ENCODE measurements around the gene LEFTY1. TPM values are rescaled to one million over a fixed set of nuclear protein-coding genes. Genes with fewer than 3 reads are reported as not detected.
A peak's percentile ranks its signal among the peaks of the same experiment; 100 is the strongest.

LEFTY1 gene
- total RNA-seq (1 to 10 TPM; 1.1 to 1.4 TPM), polyA plus RNA-seq (under 1 TPM; 0.42 to 0.66 TPM)

DNA sequence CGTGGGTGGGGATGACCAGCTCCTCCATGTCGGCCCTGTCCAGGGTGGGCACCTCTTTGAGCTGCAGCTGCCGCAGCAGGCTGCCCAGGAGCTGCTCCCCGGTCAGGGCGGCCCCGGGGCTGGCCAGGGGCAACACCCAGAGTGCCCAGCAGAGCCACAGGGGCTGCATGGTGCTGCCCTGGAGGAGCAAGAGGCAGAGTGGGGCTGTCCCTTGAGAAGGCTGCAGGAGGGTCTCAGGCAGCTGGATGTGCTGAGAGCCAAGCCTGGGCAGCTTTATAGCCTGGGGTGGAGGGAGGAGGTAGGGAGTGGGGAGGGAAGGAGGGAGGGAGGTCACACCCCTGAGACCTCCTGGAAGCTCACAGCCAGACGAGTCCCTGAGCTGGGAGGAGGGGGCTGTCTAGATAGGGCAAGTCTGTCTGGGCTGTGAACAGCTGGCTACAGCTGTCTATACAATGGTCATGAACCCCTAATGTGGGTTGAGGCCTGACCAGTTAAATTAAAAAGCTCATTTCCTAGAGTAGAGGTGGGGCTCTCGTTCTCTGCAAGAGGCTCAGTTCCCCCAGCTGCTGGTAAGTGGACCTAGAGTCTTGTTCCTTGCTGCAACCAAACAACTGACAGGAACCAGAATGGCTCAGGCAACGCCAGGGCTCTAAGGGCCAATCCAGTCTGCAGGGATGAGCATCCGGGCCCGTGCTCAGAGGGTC lies at the start of gene LEFTY1:
Gene LEFTY1, minus strand, starts transcription at position 249 of the 704 bp plus-strand sequence. Its CDS starts 80 bp downstream, at position 169.
- DNase-seq (ENCODE audit: low spot score) = no peak
- WGBS = 80% methylated on average over 11 of the region's 11 CpGs
- no peaks in the 10 kb centered on the region for H3K36me3 ChIP-seq (ENCODE audit: control insufficient read depth in 4 of 4, insufficient read depth in 3 of 4, low read depth in 1 of 4, low read length in 3 of 4)
- H3K27me3 ChIP-seq (ENCODE audit: control insufficient read depth in 4 of 4, insufficient read depth in 4 of 4, low read length in 3 of 4) = no peaks in the 10 kb centered on the region
- no peak within 1 kb of the TSS for H3K4me3 ChIP-seq (ENCODE audit: low read depth in 1 of 3, low read length in 3 of 3)
- TF ChIP-seq HNF4G (IDR thresholded peaks at IDR 0.05) (no peak), JUND (IDR thresholded peaks at IDR 0.05) (no peak), GABPA (IDR thresholded peaks at IDR 0.05 in 1 of 2, conservative IDR thresholded peaks at IDR 0.05 in 1 of 2) (no peak), CTCF (IDR thresholded peaks at IDR 0.05; ENCODE audit: low read depth, low read length, missing input control) (no peak), EGR1 (IDR thresholded peaks at IDR 0.05; ENCODE audit: low read depth in 2 of 2) (no peak), FOXA2 (IDR thresholded peaks at IDR 0.05) (no peak), ATF3 (IDR thresholded peaks at IDR 0.05) (no peak), HNF4A (conservative IDR thresholded peaks at IDR 0.05) (no peak), NR2F2 (IDR thresholded peaks at IDR 0.05) (no peak), ZBTB33 (IDR thresholded peaks at IDR 0.05) (no peak), YY1 (IDR thresholded peaks at IDR 0.05) (no peak), RXRA (IDR thresholded peaks at IDR 0.05) (no peak), SP1 (IDR thresholded peaks at IDR 0.05) (no peak), RAD21 (IDR thresholded peaks at IDR 0.05) (no peak), MAX (IDR thresholded peaks at IDR 0.05) (no peak)
- TF ChIP-seq, protein P1, sequence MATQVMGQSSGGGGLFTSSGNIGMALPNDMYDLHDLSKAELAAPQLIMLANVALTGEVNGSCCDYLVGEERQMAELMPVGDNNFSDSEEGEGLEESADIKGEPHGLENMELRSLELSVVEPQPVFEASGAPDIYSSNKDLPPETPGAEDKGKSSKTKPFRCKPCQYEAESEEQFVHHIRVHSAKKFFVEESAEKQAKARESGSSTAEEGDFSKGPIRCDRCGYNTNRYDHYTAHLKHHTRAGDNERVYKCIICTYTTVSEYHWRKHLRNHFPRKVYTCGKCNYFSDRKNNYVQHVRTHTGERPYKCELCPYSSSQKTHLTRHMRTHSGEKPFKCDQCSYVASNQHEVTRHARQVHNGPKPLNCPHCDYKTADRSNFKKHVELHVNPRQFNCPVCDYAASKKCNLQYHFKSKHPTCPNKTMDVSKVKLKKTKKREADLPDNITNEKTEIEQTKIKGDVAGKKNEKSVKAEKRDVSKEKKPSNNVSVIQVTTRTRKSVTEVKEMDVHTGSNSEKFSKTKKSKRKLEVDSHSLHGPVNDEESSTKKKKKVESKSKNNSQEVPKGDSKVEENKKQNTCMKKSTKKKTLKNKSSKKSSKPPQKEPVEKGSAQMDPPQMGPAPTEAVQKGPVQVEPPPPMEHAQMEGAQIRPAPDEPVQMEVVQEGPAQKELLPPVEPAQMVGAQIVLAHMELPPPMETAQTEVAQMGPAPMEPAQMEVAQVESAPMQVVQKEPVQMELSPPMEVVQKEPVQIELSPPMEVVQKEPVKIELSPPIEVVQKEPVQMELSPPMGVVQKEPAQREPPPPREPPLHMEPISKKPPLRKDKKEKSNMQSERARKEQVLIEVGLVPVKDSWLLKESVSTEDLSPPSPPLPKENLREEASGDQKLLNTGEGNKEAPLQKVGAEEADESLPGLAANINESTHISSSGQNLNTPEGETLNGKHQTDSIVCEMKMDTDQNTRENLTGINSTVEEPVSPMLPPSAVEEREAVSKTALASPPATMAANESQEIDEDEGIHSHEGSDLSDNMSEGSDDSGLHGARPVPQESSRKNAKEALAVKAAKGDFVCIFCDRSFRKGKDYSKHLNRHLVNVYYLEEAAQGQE (IDR thresholded peaks at IDR 0.05) = no peak
- H3K27ac ChIP-seq (ENCODE audit: low read depth in 1 of 2, low read length in 2 of 2) = peak within 1 kb of the TSS; percentile 55 to 64
- no peaks in the 10 kb centered on the region for H3K9me3 ChIP-seq (ENCODE audit: control insufficient read depth in 4 of 4, low read length in 3 of 4)
- H3K4me1 ChIP-seq (ENCODE audit: control insufficient read depth in 4 of 4, insufficient read depth in 4 of 4, low read length in 3 of 4) = peaks cover 24 to 47% (median 36%) of the 10 kb centered on the region in 4 donors
- H3K9ac ChIP-seq (ENCODE audit: low read depth in 1 of 2, low read length in 2 of 2) = no peak within 1 kb of the TSS
